Spinal cord (tissue), 10 donors: Measurements from ENCODE around the gene MAP2K3. TPM values are rescaled to one million over a fixed set of nuclear protein-coding genes. Genes with fewer than 3 reads are reported as not detected.

Experiments used
- DNase-seq, 6 donors: peaks; one replicate each; pipeline versions ENCODE4 v3.0.0 to v3.0.0-alpha.2; 2013 to 2015; ENCODE audit warnings: low spot score in 6 of 6, low read depth in 4 of 6
- H3K27ac ChIP-seq: one replicate; pipeline ENCODE4 v1.5.1; 2013; ENCODE audit warnings: low read depth, low read length, control low read depth
- H3K27me3 ChIP-seq: one replicate; pipeline ENCODE4 v1.6.1; 2013; ENCODE audit warnings: low read length; ENCODE audit not compliant: control insufficient read depth, insufficient read depth
- H3K36me3 ChIP-seq: one replicate; pipeline ENCODE4 v1.6.1; 2013; ENCODE audit warnings: low read length; ENCODE audit not compliant: control insufficient read depth, insufficient read depth
- H3K4me1 ChIP-seq: one replicate; pipeline ENCODE4 v1.6.1; 2013; ENCODE audit warnings: low read length; ENCODE audit not compliant: control insufficient read depth, insufficient read depth
- H3K4me3 ChIP-seq: one replicate; pipeline ENCODE4 v1.5.1; 2013; ENCODE audit warnings: low read depth, low read length, control low read depth
- H3K9me3 ChIP-seq: one replicate; pipeline ENCODE4 v1.6.1; 2013; ENCODE audit warnings: low read length; ENCODE audit not compliant: control insufficient read depth, insufficient read depth
- WGBS: methylation state at CpG from one replicate; pipeline ENCODE4 v1.1.5; 2013; ENCODE audit warnings: missing lambda C conversion rate; ENCODE audit not compliant: insufficient coverage; 5-methylcytosine and 5-hydroxymethylcytosine counted together
- long read RNA-seq, 4 donors: transcript quantifications; one replicate each; lab custom pipeline, GENCODE V29; 2026
- polyA plus RNA-seq, 2 donors: library from polyadenylated mRNA; unstranded; fragments of 120-200 nt; gene quantifications; one replicate each; pipeline ENCODE4 v1.2.1, GENCODE V29; 2013; ENCODE audit not compliant: insufficient read length in 2 of 2
- total RNA-seq, 2 donors: library from RNA; depleted of rRNA in 1 of 2; stranded (reverse); fragments of 120-200 nt in 1 of 2; fragments of >200 nt in 1 of 2; gene quantifications; one replicate each; pipeline versions ENCODE4 v1.2.3 to v1.2.4, GENCODE V29; 2013 to 2014
- donor health status: healthy.

The MAP2K3 gene
- total RNA-seq (10 to 100 TPM; 10.6 to 11.1 TPM), polyA plus RNA-seq (10 to 100 TPM; 22.3 to 24.7 TPM)
- long read RNA-seq, donor 1, partial matches to known transcripts = 7 of 11 reads
- long read RNA-seq, donor 1, other reads (novel, unspliced or antisense) = 0 of 11 reads
- long read RNA-seq, donor 2, partial matches to known transcripts = 0 of 5 reads
- long read RNA-seq, donor 2, other reads (novel, unspliced or antisense) = 0 of 5 reads
- long read RNA-seq, donor 3, partial matches to known transcripts = 0 of 5 reads
- long read RNA-seq, donor 3, other reads (novel, unspliced or antisense) = 0 of 5 reads
- long read RNA-seq, donor 4, partial matches to known transcripts = 0 of 1 reads
- long read RNA-seq, donor 4, other reads (novel, unspliced or antisense) = 0 of 1 reads

DNA sequence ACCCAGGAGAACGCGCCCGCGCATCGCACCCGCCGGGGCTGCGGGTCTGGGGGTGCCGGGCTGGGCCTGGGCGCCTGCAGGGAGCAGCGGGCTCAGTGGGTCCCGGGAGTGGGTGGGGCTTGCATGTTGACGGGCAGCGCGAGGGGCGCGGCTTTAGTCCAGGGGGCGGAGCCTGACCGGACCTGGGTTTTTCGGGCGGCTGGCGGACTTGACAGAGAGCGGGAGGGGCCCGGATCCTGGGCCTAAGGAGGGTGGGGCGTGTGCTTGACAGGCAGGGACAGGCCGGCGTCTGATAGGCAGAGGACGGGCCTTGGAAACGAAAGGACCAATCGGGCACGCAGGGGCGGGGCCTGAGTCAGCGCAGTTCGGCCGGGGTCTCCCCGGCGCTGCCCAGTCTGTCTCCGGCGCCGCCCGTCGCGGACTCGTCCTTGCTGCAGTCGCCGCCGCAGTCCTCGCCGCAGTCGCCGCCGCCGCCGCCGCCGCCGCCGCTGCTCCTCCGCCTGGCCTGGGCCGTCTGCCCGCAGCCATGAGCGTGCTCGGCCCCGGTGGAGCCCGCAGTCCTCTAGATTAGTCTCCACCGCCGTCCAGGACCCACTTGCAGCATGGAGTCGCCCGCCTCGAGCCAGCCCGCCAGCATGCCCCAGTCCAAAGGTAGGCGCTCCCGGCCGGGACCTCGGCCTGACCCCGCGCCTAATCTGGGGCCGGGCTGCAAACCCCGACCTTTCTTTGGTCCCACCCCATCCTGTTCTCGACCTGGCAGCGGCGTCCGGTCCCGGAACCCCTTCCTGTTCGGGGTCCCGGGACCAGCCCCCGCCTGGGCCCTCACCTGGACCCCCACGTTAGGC is at the start of gene MAP2K3:
MAP2K3 (plus strand) TSS at position 393 of the 845 bp plus-strand sequence; CDS start at position 603, 210 bp downstream.
- H3K4me3 ChIP-seq = peak within 1 kb of the TSS; percentile 60
- peaks cover 17% of the 10 kb centered on the region for H3K36me3 ChIP-seq
- peaks cover 56% of the 10 kb centered on the region for H3K4me1 ChIP-seq
- under 1% methylated on average over 88 of the region's 88 CpGs for WGBS
- H3K27me3 ChIP-seq = no peaks in the 10 kb centered on the region
- H3K9me3 ChIP-seq = no peaks in the 10 kb centered on the region
- H3K27ac ChIP-seq = no peak within 1 kb of the TSS
- peak; percentile 85 to 100 (median 98) for DNase-seq

- Histone ChIP-seq H3K36me3 (peaks cover 13% of the 10 kb centered on the region), H3K27me3 (no peaks in the 10 kb centered on the region), H3K27ac (no peak overlapping the region), H3K4me1 (peaks cover 6% of the 10 kb centered on the region), H3K4me3 (no peak overlapping the region), H3K9me3 (no peaks in the 10 kb centered on the region)
- 100% methylated on average over 1 of the region's 1 CpG for WGBS
- no peak for DNase-seq
Measured at GRCh38 chr17:21235921-21236320, 48.6 kb upstream of the MAP2K3 start.

- no peak overlapping the region for H3K27ac ChIP-seq
- no peaks in the 10 kb centered on the region for H3K27me3 ChIP-seq
- peaks cover 45% of the 10 kb centered on the region for H3K36me3 ChIP-seq
- H3K9me3 ChIP-seq = no peaks in the 10 kb centered on the region
- 62% methylated on average over 8 of the region's 12 CpGs for WGBS
- peaks cover 15% of the 10 kb centered on the region for H3K4me1 ChIP-seq
- peak in 1 of 6 donors; percentile 32 for DNase-seq
- no peak overlapping the region for H3K4me3 ChIP-seq
Measured at GRCh38 chr17:21239680-21240368, 44.7 kb upstream of the MAP2K3 start.

DNA sequence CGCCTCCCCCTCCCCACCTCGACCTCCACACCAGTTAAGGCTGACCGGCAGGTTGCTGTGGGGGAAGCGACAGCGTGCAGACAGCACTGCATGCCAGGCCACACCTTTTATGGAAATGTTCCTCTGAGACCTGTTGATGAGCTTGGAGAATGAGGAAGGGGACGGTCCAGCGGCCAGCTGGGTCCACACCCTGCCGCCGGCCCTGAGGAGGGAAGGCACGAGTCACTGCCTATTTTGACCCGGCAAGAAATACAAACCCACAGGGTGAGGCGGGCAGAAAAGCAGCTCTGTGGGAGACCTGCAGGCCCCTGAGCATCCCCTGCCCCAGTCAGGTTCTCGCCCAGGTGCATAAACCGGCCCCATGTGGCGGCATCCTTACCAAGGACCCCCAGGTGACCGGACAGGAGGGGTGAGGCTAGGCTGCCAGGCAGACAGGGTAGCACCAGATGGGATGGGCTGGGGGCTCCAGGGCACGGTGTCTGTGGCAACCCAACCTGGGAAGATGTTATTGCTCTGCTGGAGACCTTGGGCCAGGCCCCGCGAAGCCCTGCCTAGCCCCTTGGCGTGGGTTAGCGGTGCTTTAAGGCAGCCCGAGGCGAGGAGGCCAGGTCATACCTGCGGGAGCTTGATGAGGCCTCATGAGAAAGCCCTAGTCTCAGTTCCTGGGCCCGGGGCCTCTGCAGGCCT is 44.0 kb upstream of the MAP2K3 start:
- no peak for DNase-seq
- 68% methylated on average over 21 of the region's 25 CpGs for WGBS
- H3K4me1 ChIP-seq = peaks cover 15% of the 10 kb centered on the region
- no peaks in the 10 kb centered on the region for H3K27me3 ChIP-seq
- H3K4me3 ChIP-seq = no peak overlapping the region
- no peak overlapping the region for H3K27ac ChIP-seq
- peaks cover 45% of the 10 kb centered on the region for H3K36me3 ChIP-seq
- H3K9me3 ChIP-seq = no peaks in the 10 kb centered on the region

DNA sequence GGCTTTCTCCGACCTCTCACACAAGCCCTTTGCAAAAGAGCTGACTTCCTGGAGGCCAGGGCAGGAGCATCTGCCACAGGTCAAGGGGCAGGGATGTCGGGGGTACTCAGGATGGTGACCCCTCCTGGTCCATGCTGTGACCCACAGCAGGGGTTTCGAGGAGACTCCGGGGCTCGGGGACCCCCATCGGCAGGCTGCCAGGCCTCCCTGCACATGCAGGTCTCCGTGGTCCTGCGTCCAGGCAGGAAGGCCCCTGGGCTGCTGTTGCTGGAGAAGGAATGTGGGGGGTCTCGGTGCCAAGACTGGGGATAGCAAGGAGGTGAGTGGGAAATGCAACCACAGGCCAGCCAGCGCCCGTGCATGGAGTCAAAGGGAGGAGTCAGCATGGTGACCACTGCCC is 42.9 kb upstream of the MAP2K3 start:
- peaks cover 15% of the 10 kb centered on the region for H3K4me1 ChIP-seq
- WGBS = 59% methylated on average over 10 of the region's 11 CpGs
- DNase-seq = no peak
- no peak overlapping the region for H3K4me3 ChIP-seq
- H3K9me3 ChIP-seq = no peaks in the 10 kb centered on the region
- H3K36me3 ChIP-seq = peaks cover 45% of the 10 kb centered on the region
- no peak overlapping the region for H3K27ac ChIP-seq
- no peaks in the 10 kb centered on the region for H3K27me3 ChIP-seq

DNA sequence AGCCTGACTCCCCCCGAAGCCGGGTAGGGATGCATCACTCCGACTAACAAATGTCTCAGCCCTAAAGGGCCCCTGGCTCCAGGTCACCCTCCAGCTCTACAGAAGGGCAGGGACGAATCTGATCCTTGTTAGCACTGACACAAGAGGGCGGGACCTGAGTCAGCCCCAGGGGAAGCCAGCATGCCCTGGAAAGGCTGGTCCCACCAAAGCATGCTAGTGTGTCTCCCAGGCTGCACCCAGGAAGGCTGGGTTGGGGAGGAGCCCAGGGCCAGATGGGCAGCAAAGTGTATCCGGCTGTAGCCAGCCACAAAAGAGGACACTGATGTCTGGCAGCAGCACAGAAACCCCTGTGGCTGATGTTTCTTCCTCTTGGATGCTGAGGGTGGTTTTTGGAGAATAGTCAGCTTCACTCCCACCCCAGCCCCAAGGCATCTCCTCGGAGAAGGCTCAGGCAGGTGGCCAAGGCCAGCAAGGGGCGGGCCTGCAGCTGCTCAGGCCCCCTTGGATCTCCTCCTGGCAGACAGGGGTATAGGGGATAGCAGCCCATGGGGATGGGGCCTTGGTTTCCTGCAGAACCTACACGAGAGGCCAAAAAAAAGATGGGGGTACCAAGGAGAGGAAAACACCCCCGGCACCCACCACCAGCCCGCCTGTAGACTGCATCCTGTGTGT is 42.3 kb upstream of the MAP2K3 start:
- peak in 1 of 6 donors; percentile 24 for DNase-seq
- no peak overlapping the region for H3K27ac ChIP-seq
- WGBS = 61% methylated on average over 10 of the region's 11 CpGs

GRCh38 chr17:21242780-21243515 is 41.6 kb upstream of the MAP2K3 start:
- Histone ChIP-seq H3K27me3 (no peaks in the 10 kb centered on the region), H3K36me3 (peaks cover 55% of the 10 kb centered on the region), H3K9me3 (no peaks in the 10 kb centered on the region), H3K4me3 (no peak overlapping the region), H3K27ac (no peak overlapping the region), H3K4me1 (peaks cover 15% of the 10 kb centered on the region)
- WGBS = 86% methylated on average over 26 of the region's 26 CpGs
- no peak for DNase-seq

More for the DNA sequence above, 42.3 kb upstream of the MAP2K3 start:
- Histone ChIP-seq H3K9me3 (no peaks in the 10 kb centered on the region), H3K4me3 (no peak overlapping the region), H3K27me3 (no peaks in the 10 kb centered on the region), H3K4me1 (peaks cover 15% of the 10 kb centered on the region), H3K36me3 (peaks cover 47% of the 10 kb centered on the region)

GRCh38 chr17:21243516-21244303 is 40.8 kb upstream of the MAP2K3 start:
- no peak for DNase-seq
- Histone ChIP-seq H3K27ac (no peak overlapping the region), H3K4me1 (peaks cover 15% of the 10 kb centered on the region), H3K36me3 (peaks cover 57% of the 10 kb centered on the region), H3K9me3 (no peaks in the 10 kb centered on the region), H3K4me3 (no peak overlapping the region), H3K27me3 (no peaks in the 10 kb centered on the region)
- 88% methylated on average over 17 of the region's 23 CpGs for WGBS
